C4-2B (cell line): Measurements from ENCODE around the gene LRRC4C.

ENCODE experiments used
- ZFX ChIP-seq: fragments of 450-650 bp; IDR thresholded peaks from 2 replicates; pipeline ENCODE4 v1.6.1; 2017
- TF ChIP-seq, protein P1 (sequence below): fragments of 450-650 bp; conservative IDR thresholded peaks from 2 replicates; pipeline ENCODE4 v1.5.1; 2017; ENCODE audit warnings: mild to moderate bottlenecking

- TF ChIP-seq, protein P1, sequence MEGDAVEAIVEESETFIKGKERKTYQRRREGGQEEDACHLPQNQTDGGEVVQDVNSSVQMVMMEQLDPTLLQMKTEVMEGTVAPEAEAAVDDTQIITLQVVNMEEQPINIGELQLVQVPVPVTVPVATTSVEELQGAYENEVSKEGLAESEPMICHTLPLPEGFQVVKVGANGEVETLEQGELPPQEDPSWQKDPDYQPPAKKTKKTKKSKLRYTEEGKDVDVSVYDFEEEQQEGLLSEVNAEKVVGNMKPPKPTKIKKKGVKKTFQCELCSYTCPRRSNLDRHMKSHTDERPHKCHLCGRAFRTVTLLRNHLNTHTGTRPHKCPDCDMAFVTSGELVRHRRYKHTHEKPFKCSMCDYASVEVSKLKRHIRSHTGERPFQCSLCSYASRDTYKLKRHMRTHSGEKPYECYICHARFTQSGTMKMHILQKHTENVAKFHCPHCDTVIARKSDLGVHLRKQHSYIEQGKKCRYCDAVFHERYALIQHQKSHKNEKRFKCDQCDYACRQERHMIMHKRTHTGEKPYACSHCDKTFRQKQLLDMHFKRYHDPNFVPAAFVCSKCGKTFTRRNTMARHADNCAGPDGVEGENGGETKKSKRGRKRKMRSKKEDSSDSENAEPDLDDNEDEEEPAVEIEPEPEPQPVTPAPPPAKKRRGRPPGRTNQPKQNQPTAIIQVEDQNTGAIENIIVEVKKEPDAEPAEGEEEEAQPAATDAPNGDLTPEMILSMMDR: no peak
- no peak for TF ChIP-seq ZFX
Measured at GRCh38 chr11:41308286-41308685, 151.2 kb downstream of the LRRC4C start.
